Medulla oblongata (tissue), 1 donor: ENCODE measurements around the gene PPIP5K2.
"Not testable (repeated sequence)": the region's sequence is repeated elsewhere in the genome, so short reads cannot be mapped to it uniquely, and the experiment has no call there.

Source experiments
- DNase-seq: peaks from one replicate; pipeline ENCODE4 v3.0.0-alpha.2; 2015; ENCODE audit errors: extremely low spot score

The PPIP5K2 gene

GRCh38 chr5:103122242-103122641 is 2.1 kb downstream of the PPIP5K2 start:
- DNase-seq = no peak

- DNase-seq = no peak
Observed at GRCh38 chr5:103126557-103126956, 6.5 kb downstream of the PPIP5K2 start.

GRCh38 chr5:103127292-103127817 is 7.3 kb downstream of the PPIP5K2 start:
- DNase-seq = no peak

- no peak for DNase-seq
Observed at GRCh38 chr5:103128202-103128601, 8.1 kb downstream of the PPIP5K2 start.

- no peak for DNase-seq
Observed at GRCh38 chr5:103132684-103133083, 12.6 kb downstream of the PPIP5K2 start.

GRCh38 chr5:103133231-103133630 is 13.1 kb downstream of the PPIP5K2 start:
- no peak for DNase-seq

GRCh38 chr5:103135461-103135860 is 15.4 kb downstream of the PPIP5K2 start:
- no peak for DNase-seq

- no peak for DNase-seq
Observed at GRCh38 chr5:103138202-103138690, 18.1 kb downstream of the PPIP5K2 start.

- peak; percentile 85 for DNase-seq
Observed at GRCh38 chr5:103139264-103139865, 19.3 kb downstream of the PPIP5K2 start.

- DNase-seq = not testable (repeated sequence)
Observed at GRCh38 chr5:103142132-103142531, 22.0 kb downstream of the PPIP5K2 start.

GRCh38 chr5:103145196-103145595 is 25.1 kb downstream of the PPIP5K2 start:
- DNase-seq = no peak

- no peak for DNase-seq
Observed at GRCh38 chr5:103148213-103148612, 28.1 kb downstream of the PPIP5K2 start.

GRCh38 chr5:103151156-103151555 is 31.1 kb downstream of the PPIP5K2 start:
- no peak for DNase-seq

- DNase-seq = no peak
Observed at GRCh38 chr5:103166706-103167105, 46.6 kb downstream of the PPIP5K2 start.

GRCh38 chr5:103174147-103174546 is 54.0 kb downstream of the PPIP5K2 start:
- DNase-seq = no peak

- DNase-seq = no peak
Observed at GRCh38 chr5:103177543-103177942, 57.4 kb downstream of the PPIP5K2 start.

GRCh38 chr5:103178167-103178566 is 58.1 kb downstream of the PPIP5K2 start:
- DNase-seq = no peak

- no peak for DNase-seq
Observed at GRCh38 chr5:103186152-103186551, 66.1 kb downstream of the PPIP5K2 start.

GRCh38 chr5:103188436-103188835 is 68.3 kb downstream of the PPIP5K2 start:
- DNase-seq = no peak

- DNase-seq = no peak
Observed at GRCh38 chr5:103203226-103203625, 83.1 kb downstream of the PPIP5K2 start.

- not testable (repeated sequence) for DNase-seq
Observed at GRCh38 chr5:103204990-103205389, 84.9 kb downstream of the PPIP5K2 start.

GRCh38 chr5:103205991-103206700 is 86.0 kb downstream of the PPIP5K2 start:
- no peak for DNase-seq

- DNase-seq = no peak
Observed at GRCh38 chr5:103207011-103207410, 86.9 kb downstream of the PPIP5K2 start.
